Prostate gland (tissue), 2 donors: ENCODE data around the gene C1orf198. TPM values are rescaled to one million over a fixed set of nuclear protein-coding genes. Genes with fewer than 3 reads are reported as not detected.

Experiments used
- DNase-seq: peaks from one replicate; pipeline ENCODE4 v3.0.0-alpha.2; 2019; ENCODE audit warnings: low spot score
- H3K27ac ChIP-seq, 2 donors: fragments of 200-600 bp; sonication (generic); 2 replicates each; pipeline ENCODE4 v1.5.1; 2017 to 2019
- H3K27me3 ChIP-seq: fragments of 200-600 bp; sonication (generic); replicated peaks from 2 replicates; pipeline ENCODE4 v1.5.1; 2019; ENCODE audit not compliant: insufficient read depth
- H3K36me3 ChIP-seq, 2 donors: fragments of 200-600 bp; sonication (generic); 1 replicate in 1 of 2; 2 replicates in 1 of 2; pipeline versions ENCODE4 v1.5.1 to v1.8.1; 2017 to 2019
- H3K4me1 ChIP-seq: fragments of 200-600 bp; sonication (generic); replicated peaks from 2 replicates; pipeline ENCODE4 v1.5.1; 2019
- H3K4me3 ChIP-seq, 2 donors: fragments of 200-600 bp; sonication (generic); 2 replicates each; pipeline ENCODE4 v1.5.1; 2017 to 2019
- H3K9me3 ChIP-seq: fragments of 200-600 bp; sonication (generic); 2 replicates; pipeline ENCODE4 v1.5.1; 2017
- POLR2A ChIP-seq: fragments of 450-650 bp; IDR thresholded peaks from one replicate; pipeline ENCODE4 v1.6.1; 2016; ENCODE audit warnings: antibody characterized with exemption, mild to moderate bottlenecking
- POLR2AphosphoS5 ChIP-seq: sonication (generic); formaldehyde crosslinking; IDR thresholded peaks from one replicate; pipeline ENCODE4 v1.6.1; 2017; ENCODE audit warnings: antibody characterized with exemption
- WGBS: methylation state at CpG from one replicate; pipeline ENCODE4 v1.1.5; 2018; 5-methylcytosine and 5-hydroxymethylcytosine counted together
- intact Hi-C: fragments of 100-400 bp; cut with DNase I; formaldehyde crosslinking; loops from one replicate; pipeline ENCODE4 v1.14.2; 2022
- total RNA-seq, 2 donors: library from RNA; depleted of rRNA; stranded (reverse); fragments of >200 nt; gene quantifications; one replicate each; pipeline ENCODE4 v1.1.0, GENCODE V29; 2016
- TF ChIP-seq, protein P1 (sequence below), 4 experiments: fragments of 200-600 bp in 2 of 4; fragments of 450-650 bp in 2 of 4; sonication (generic) in 2 of 4; IDR thresholded peaks; 1 replicate in 3 of 4; 2 replicates in 1 of 4; pipeline ENCODE4 v1.5.1; 2016 to 2019; ENCODE audit warnings: antibody characterized with exemption in 4 of 4, mild to moderate bottlenecking in 2 of 4, moderate library complexity in 2 of 4

C1orf198 gene
- total RNA-seq, 2 donors from 2014 or later: 41.9 to 44.8 TPM

DNA sequence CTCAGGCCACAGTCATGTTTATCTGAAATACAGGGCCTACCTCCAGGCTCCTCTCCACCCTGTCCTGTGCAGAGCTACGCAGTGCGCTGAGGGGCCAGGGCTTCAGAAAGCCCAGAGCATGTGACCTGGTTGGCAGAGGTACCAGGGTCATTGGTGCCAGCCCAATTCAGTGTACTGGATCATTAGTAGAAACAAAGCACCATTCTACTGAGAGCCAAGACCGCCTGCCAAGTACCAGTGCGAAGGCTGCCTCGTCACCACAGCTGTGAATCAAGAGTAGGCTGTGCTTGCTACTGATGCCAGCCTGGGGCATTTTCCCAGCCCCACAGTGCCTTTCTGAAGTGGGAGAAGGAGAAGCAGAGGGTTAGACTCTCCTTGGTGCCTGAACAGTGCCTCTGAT lies 61.3 kb downstream of the C1orf198 start:
- H3K4me1 ChIP-seq: no peaks in the 10 kb centered on the region
- H3K27me3 ChIP-seq: no peaks in the 10 kb centered on the region
- 74% methylated on average over 5 of the region's 5 CpGs for WGBS
- H3K4me3 ChIP-seq: no peak overlapping the region
- no peak overlapping the region for H3K27ac ChIP-seq
- DNase-seq: no peak
- H3K9me3 ChIP-seq: no peaks in the 10 kb centered on the region
- TF ChIP-seq, protein P1, sequence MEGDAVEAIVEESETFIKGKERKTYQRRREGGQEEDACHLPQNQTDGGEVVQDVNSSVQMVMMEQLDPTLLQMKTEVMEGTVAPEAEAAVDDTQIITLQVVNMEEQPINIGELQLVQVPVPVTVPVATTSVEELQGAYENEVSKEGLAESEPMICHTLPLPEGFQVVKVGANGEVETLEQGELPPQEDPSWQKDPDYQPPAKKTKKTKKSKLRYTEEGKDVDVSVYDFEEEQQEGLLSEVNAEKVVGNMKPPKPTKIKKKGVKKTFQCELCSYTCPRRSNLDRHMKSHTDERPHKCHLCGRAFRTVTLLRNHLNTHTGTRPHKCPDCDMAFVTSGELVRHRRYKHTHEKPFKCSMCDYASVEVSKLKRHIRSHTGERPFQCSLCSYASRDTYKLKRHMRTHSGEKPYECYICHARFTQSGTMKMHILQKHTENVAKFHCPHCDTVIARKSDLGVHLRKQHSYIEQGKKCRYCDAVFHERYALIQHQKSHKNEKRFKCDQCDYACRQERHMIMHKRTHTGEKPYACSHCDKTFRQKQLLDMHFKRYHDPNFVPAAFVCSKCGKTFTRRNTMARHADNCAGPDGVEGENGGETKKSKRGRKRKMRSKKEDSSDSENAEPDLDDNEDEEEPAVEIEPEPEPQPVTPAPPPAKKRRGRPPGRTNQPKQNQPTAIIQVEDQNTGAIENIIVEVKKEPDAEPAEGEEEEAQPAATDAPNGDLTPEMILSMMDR (IDR thresholded peaks at IDR 0.05): no peak
- TF ChIP-seq POLR2AphosphoS5: no peak
- no peak for TF ChIP-seq POLR2A
- H3K36me3 ChIP-seq: no peaks in the 10 kb centered on the region
- intact Hi-C loops: no loop called here

- TF ChIP-seq POLR2A (no peak), POLR2AphosphoS5 (no peak)
- TF ChIP-seq, protein P1 (IDR thresholded peaks at IDR 0.05): no peak
- 96% methylated on average over 2 of the region's 2 CpGs for WGBS
- H3K4me1 ChIP-seq: no peaks in the 10 kb centered on the region
- no peaks in the 10 kb centered on the region for H3K27me3 ChIP-seq
- no peaks in the 10 kb centered on the region for H3K9me3 ChIP-seq
- no peak overlapping the region for H3K27ac ChIP-seq
- DNase-seq: no peak
- intact Hi-C loops: no loop called here
- no peaks in the 10 kb centered on the region for H3K36me3 ChIP-seq
- H3K4me3 ChIP-seq: no peak overlapping the region
Measured at GRCh38 chr1:230806552-230806951, 61.8 kb downstream of the C1orf198 start.

- DNase-seq: no peak
- Histone ChIP-seq H3K4me1 (no peaks in the 10 kb centered on the region), H3K4me3 (no peak overlapping the region), H3K27ac (no peak overlapping the region), H3K9me3 (no peaks in the 10 kb centered on the region), H3K27me3 (no peaks in the 10 kb centered on the region), H3K36me3 (no peaks in the 10 kb centered on the region)
- intact Hi-C loops: no loop called here
- TF ChIP-seq POLR2A (no peak), POLR2AphosphoS5 (no peak)
- TF ChIP-seq, protein P1 (IDR thresholded peaks at IDR 0.05): no peak
- 84% methylated on average over 2 of the region's 2 CpGs for WGBS
Measured at GRCh38 chr1:230804396-230804795, 63.9 kb downstream of the C1orf198 start.

DNA sequence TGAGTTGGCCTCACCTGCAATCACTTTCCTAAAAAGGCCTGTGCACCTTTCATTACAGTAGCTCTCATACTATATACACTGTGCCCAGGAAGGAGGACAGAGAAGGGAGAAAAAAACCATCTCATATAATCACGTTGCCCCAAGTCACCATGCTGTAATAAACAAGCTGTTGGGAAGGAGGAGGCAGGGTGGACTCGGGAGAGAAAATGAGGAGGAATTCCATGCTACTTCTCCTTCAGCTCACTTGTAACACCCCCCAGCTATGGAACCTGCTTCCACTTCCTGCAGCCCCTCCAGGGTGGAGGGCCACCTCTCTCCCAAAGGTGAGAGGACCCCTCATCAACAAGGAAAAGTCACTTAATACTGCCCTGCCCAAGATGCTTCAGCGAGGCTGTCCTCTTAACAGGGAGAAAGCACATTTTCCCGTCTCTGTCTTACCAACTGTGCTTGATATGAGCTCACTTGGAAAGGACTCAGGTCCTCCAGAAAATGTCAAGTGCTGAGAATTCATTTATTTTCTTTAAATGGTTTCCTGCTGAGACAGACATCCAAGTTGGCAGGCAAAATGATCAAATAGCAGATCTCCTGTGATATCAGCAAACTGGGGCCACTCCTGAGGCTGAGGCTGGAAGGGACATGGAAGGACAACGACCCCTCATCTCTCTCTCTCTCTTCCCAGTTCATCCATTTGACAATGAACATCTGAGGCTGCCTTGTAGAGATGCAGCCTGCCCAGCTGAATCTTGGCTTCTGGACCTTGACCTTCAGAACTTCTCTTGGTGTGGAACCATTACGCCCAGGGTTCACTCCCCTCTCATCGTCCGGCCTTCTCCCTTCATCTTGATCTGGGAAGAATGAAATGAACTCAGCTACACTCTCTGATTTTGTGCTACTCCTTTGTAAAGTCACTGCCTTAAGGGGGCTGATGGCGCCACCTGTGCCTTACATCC lies 67.2 kb downstream of the C1orf198 start:
- no peak overlapping the region for H3K27ac ChIP-seq
- H3K36me3 ChIP-seq: no peaks in the 10 kb centered on the region
- intact Hi-C loops: no loop called here
- H3K4me1 ChIP-seq: no peaks in the 10 kb centered on the region
- DNase-seq: no peak
- H3K4me3 ChIP-seq: no peak overlapping the region
- WGBS: 83% methylated on average over 9 of the region's 9 CpGs
- no peaks in the 10 kb centered on the region for H3K27me3 ChIP-seq
- TF ChIP-seq POLR2AphosphoS5 (no peak), POLR2A (no peak)
- TF ChIP-seq, protein P1 (IDR thresholded peaks at IDR 0.05): no peak
- no peaks in the 10 kb centered on the region for H3K9me3 ChIP-seq

- no peak for DNase-seq
- TF ChIP-seq, protein P1 (IDR thresholded peaks at IDR 0.05): no peak
- TF ChIP-seq POLR2A: no peak
- no peak for TF ChIP-seq POLR2AphosphoS5
- no peaks in the 10 kb centered on the region for H3K4me1 ChIP-seq
- H3K27ac ChIP-seq: no peak overlapping the region
- no peak overlapping the region for H3K4me3 ChIP-seq
- H3K27me3 ChIP-seq: no peaks in the 10 kb centered on the region
- no peaks in the 10 kb centered on the region for H3K9me3 ChIP-seq
- intact Hi-C loops: loop anchor here (5.0 kb wide), 2 partner anchors 119 to 414 kb away; no protein-coding TSS in a partner anchor
- 91% methylated on average over 5 of the region's 5 CpGs for WGBS
- no peaks in the 10 kb centered on the region for H3K36me3 ChIP-seq
Measured at GRCh38 chr1:230798491-230798890, 69.8 kb downstream of the C1orf198 start.
